HUES6 (cell line): ENCODE measurements around the gene YTHDF1.
"Not testable (repeated sequence)": the region's sequence is repeated elsewhere in the genome, so short reads cannot be mapped to it uniquely, and the experiment has no call there.

Experiments
- H3K27ac ChIP-seq: 2 replicates; pipeline ENCODE4 v1.7.0; 2013; ENCODE audit warnings: low read depth, mild to moderate bottlenecking, low read length, inconsistent platforms
- H3K27me3 ChIP-seq: 2 replicates; pipeline ENCODE4 v1.6.1; 2013; ENCODE audit warnings: low read length; ENCODE audit not compliant: control insufficient read depth, insufficient read depth
- H3K36me3 ChIP-seq: 2 replicates; pipeline ENCODE4 v1.6.1; 2013; ENCODE audit warnings: low read length; ENCODE audit not compliant: control insufficient read depth, insufficient read depth
- H3K4me1 ChIP-seq: 2 replicates; pipeline ENCODE4 v1.6.1; 2013; ENCODE audit warnings: low read length; ENCODE audit not compliant: control insufficient read depth, insufficient read depth
- H3K4me3 ChIP-seq: 2 replicates; pipeline ENCODE4 v1.5.1; 2013; ENCODE audit warnings: low read depth, low read length
- H3K9ac ChIP-seq: one replicate; pipeline ENCODE4 v1.6.1; 2013; ENCODE audit warnings: mild to moderate bottlenecking, low read length
- H3K9me3 ChIP-seq: 2 replicates; pipeline ENCODE4 v1.6.1; 2013; ENCODE audit warnings: low read depth, low read length; ENCODE audit not compliant: control insufficient read depth, insufficient read depth

YTHDF1 gene

DNA sequence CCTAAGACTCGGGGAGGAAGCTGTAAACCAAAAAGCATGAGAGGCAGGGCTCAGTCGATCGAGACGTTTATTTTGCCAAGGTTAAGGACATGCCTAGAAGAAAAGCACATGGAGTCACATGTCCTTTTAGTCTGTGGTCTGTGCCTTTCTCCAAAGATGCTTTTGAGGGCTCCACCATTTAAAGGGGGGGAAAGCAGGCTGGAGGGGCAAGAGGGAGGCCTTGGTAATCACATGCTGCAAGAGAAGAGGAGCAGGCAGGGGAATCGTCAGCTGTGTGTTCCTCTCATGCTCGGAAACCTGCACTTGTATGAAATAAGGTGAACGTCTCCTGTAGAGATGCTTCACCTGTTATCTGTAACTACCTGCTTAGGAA, 9.1 kb upstream of the YTHDF1 start:
- Histone ChIP-seq H3K27me3 (peaks cover 10% of the 10 kb centered on the region; the same call in 1 of the 2 replicates), H3K9ac (no peak overlapping the region), H3K4me3 (no peak overlapping the region), H3K36me3 (no peaks in the 10 kb centered on the region), H3K4me1 (peaks cover 30% of the 10 kb centered on the region), H3K9me3 (no peaks in the 10 kb centered on the region), H3K27ac (no peak overlapping the region)

DNA sequence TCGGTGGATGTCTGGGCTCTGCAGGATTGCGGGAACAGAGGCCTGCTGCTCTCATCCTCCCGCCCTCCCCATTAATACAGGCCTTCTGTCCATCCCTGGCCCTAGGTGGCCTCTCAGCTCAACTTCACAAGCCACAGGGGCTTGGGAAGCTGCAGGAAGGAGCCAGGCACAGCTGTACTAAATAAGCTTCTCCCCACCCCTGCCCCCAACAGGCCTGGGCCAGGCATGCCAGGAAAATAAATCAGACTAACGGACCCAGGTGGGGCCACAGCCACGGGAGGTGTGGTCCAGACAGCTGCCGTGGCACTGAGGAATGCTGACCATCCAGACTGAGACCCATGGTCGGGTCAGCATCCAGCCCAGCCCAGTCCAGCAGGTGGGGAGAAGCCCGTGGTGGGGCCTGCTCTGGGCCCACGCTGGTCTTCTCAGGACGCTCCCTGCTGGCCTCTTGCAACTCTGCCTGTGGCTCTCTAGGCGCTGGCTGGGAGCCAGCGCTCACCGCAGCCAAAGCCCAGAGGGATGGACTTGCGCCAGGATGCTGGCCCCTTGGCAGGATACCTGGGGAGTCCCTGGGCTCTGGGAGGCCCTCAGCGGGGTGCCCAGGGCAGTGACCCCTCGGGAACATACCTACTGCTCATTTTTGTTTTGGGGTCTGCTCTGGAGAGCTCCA, 8.6 kb upstream of the YTHDF1 start:
- no peak overlapping the region for H3K27ac ChIP-seq
- H3K9ac ChIP-seq, result no peak overlapping the region
- H3K4me3 ChIP-seq, result no peak overlapping the region
- H3K9me3 ChIP-seq, result no peaks in the 10 kb centered on the region
- H3K4me1 ChIP-seq, result peaks cover 27% of the 10 kb centered on the region
- no peaks in the 10 kb centered on the region for H3K36me3 ChIP-seq
- peaks cover 10% of the 10 kb centered on the region; the same call in 1 of the 2 replicates for H3K27me3 ChIP-seq

DNA sequence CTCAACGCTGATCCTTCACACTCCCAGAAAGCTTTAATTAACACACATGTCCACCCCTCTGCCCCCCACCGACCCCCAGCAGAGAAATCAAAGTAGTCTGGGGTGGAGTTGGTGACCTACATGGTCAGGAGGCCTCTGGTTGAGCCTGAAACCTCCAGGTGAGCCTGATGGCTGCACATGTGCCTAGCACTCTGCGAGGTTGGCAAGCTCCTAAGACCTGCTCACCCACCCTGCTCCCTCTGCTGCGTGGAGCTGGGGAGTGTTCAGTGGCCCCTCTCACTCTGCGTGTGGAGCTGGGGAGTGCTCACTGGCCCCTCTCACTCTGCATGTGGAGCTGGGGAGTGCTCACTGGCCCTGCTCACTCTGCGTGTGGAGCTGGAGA, 7.9 kb upstream of the YTHDF1 start:
- Histone ChIP-seq H3K4me3 (no peak overlapping the region), H3K27me3 (peaks cover 10% of the 10 kb centered on the region; the same call in 1 of the 2 replicates), H3K27ac (no peak overlapping the region), H3K36me3 (no peaks in the 10 kb centered on the region), H3K9ac (no peak overlapping the region), H3K9me3 (no peaks in the 10 kb centered on the region), H3K4me1 (peaks cover 19% of the 10 kb centered on the region)

DNA sequence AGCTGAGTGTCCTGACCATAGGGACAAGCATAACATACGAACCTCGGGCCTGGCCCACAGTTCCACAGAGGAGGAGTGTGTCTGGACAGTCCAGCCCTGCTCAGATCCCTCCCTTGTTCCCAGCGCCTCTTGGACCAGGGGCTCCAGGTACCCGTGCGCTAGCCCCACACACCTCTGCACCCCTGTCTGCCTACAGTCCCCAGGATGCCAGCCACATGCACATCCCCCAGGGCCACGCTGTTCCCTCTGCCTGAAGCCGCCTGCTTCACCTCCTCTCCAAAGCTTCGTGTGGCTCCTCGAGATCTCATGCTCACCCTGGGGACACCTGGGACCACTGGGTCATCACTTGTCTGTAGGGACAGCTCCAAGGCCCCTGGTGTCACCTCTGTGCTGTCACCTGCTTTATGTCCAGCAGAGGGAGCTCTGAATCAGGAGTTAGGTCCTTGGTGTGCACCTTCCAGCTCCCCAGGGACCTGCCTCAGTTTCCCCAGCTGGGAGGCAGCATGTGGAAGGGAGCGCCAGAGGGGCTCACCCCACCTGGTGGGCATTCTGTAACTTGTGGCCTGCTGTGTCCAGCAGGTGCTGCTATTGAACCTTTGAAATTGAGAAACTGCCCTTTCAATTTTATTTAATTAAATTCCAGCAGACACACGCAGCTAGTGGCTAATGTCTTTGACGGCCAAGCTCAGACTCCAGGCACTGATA, 7.3 kb upstream of the YTHDF1 start:
- Histone ChIP-seq H3K4me1 (peaks cover 14% of the 10 kb centered on the region), H3K9me3 (no peaks in the 10 kb centered on the region), H3K27ac (no peak overlapping the region), H3K36me3 (no peaks in the 10 kb centered on the region), H3K9ac (no peak overlapping the region), H3K4me3 (no peak overlapping the region), H3K27me3 (peaks cover 10% of the 10 kb centered on the region; the same call in 1 of the 2 replicates)

DNA sequence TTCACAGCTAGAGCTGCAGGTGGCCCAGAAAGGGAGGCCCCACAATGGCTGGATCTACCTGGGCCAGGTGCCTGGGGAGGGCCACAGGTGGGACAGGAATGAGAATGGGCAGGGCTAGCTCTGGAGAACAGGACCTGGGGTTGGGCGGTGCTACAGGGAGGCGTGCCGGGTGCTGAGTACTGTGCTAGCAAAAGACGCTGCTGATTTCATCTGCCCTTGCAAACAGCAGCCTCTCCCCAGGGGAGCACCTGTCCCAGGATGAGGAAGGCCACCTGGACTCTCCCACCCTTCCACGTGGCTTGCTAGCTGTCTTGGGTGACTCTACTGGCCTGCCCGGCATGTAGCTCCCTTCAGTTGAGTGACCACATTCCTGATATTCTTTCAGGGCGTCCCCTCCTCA, 6.6 kb upstream of the YTHDF1 start:
- no peak overlapping the region for H3K27ac ChIP-seq
- no peaks in the 10 kb centered on the region for H3K9me3 ChIP-seq
- no peak overlapping the region for H3K9ac ChIP-seq
- H3K36me3 ChIP-seq, result no peaks in the 10 kb centered on the region
- H3K4me1 ChIP-seq, result peaks cover 13% of the 10 kb centered on the region
- H3K4me3 ChIP-seq, result no peak overlapping the region
- peaks cover 10% of the 10 kb centered on the region; the same call in 1 of the 2 replicates for H3K27me3 ChIP-seq

DNA sequence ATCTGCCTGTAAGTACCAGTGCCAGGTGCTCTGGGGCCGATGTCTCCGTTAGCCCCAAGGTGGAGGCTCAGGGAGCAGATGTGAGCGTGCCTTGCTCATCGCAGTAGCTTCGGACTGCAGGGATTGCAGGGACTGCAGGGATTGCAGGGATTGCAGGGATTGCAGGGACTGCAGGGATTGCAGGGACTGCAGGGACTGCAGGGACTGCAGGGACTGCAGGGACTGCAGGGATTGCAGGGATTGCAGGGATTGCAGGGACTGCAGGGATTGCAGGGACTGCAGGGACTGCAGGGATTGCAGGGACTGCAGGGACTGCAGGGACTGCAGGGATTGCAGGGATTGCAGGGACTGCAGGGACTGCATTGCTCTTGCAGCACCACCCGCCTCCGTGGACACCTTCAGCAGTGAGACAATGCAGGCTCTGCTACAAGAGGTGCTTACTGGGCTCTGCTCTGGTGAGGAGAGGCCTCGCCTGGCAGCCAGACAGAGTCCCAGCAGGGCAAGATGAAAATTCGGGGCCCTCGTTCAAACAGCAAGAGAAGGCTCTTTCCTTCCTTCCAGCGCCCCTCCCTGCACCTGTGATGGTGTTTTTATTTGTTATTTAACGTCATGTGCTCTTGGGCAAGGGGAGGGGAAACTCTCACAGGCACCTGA, 5.6 kb upstream of the YTHDF1 start:
- H3K4me1 ChIP-seq, result peaks cover 17% of the 10 kb centered on the region
- not testable (repeated sequence) for H3K9ac ChIP-seq, H3K9me3 ChIP-seq, H3K36me3 ChIP-seq, H3K27me3 ChIP-seq, H3K27ac ChIP-seq, H3K4me3 ChIP-seq

DNA sequence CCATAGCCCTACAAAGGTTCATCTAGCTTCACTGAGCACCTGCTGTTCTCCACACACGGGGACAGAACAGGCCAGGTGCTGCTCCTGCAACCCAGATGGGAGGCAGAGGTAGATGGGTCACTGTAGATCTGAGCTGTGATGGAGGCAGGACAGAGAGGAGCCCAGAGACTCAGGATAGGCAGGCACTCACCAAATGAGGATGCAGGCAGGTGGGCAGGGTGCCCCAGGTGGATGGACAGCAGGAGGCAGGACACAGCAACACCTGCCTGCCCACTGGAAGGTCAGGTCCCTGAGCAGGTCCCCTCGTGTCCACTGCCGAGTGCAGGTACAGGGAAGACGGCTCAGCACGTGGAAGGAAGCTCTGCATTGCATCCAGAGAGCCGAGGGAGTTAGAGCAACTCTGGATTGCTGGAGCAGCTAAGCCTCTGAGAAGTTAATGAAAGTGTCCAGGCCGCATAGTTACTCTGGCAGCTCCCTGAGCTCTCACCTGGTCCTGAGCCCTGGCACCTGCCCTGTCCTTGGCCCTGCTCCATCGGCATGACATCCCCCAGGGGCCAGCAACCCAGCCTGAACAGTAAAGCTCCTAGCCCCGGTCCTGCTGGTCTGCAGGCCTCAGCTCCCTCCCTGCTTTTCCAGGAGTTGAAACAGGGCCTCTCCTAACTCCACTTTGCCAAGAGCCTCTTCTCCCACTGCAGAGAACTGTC, 4.9 kb upstream of the YTHDF1 start:
- no peaks in the 10 kb centered on the region for H3K36me3 ChIP-seq

DNA sequence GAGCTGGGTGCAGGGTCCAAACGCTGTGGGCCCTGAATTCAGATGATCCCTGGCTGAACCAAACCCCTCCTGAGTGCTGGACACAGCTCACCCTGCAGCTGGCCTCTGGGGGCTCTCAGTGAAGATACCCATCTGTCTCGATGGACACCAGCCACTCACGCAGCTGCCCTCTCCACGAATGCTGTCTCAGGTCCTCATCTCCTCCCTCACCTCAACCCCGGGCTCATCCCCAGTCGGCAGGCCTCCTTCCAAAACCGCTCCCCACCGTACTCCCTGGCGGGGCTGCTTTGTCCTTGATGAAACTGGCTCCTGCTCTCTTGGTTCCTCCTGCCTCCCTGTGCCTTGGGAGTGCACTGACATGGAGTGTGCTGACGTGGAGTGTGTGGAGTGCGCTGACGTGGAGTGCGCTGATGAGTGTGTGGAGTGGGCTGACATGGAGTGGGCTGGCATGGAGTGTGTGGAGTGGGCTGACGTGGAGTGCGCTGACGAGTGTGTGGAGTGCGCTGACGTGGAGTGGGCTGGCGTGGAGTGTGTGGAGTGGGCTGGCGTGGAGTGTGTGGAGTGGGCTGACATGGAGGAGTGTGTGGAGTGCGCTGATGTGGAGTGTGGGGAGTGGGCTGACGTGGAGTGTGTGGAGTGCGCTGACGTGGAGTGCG, 4.1 kb upstream of the YTHDF1 start:
- peaks cover 15% of the 10 kb centered on the region for H3K4me1 ChIP-seq
- H3K27ac ChIP-seq, result no peak overlapping the region
- no peaks in the 10 kb centered on the region for H3K9me3 ChIP-seq
- H3K9ac ChIP-seq, result no peak overlapping the region
- no peak overlapping the region for H3K4me3 ChIP-seq
- peaks cover 10% of the 10 kb centered on the region; the same call in 1 of the 2 replicates for H3K27me3 ChIP-seq
- H3K36me3 ChIP-seq, result peaks cover 2% of the 10 kb centered on the region

More for the DNA sequence above, 4.9 kb upstream of the YTHDF1 start:
- Histone ChIP-seq H3K9ac (no peak overlapping the region), H3K4me3 (no peak overlapping the region), H3K27ac (no peak overlapping the region), H3K9me3 (no peaks in the 10 kb centered on the region), H3K4me1 (peaks cover 15% of the 10 kb centered on the region), H3K27me3 (peaks cover 10% of the 10 kb centered on the region; the same call in 1 of the 2 replicates)

DNA sequence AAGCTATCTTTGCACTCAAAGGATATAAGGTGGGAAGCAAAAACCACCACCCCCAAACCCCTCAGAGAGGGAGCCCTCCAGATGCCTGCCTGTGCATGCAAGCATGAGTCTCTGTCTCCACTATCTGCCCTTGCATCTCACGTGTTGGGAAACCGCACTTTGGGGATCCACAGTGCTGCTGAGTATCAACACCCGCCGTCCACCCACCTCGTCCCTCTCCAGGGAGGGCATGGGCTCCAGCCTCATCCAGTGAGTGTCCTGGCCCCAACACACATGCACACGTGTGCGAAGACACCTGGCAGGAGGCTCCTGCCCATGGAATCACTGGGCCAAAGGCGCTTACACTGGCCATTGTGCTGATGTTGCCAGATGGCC, 3.5 kb upstream of the YTHDF1 start:
- Histone ChIP-seq H3K9ac (no peak overlapping the region), H3K9me3 (no peaks in the 10 kb centered on the region), H3K27me3 (peaks cover 10% of the 10 kb centered on the region; the same call in 1 of the 2 replicates), H3K4me3 (no peak overlapping the region), H3K27ac (no peak overlapping the region), H3K36me3 (peaks cover 8% of the 10 kb centered on the region), H3K4me1 (peaks cover 14% of the 10 kb centered on the region)

DNA sequence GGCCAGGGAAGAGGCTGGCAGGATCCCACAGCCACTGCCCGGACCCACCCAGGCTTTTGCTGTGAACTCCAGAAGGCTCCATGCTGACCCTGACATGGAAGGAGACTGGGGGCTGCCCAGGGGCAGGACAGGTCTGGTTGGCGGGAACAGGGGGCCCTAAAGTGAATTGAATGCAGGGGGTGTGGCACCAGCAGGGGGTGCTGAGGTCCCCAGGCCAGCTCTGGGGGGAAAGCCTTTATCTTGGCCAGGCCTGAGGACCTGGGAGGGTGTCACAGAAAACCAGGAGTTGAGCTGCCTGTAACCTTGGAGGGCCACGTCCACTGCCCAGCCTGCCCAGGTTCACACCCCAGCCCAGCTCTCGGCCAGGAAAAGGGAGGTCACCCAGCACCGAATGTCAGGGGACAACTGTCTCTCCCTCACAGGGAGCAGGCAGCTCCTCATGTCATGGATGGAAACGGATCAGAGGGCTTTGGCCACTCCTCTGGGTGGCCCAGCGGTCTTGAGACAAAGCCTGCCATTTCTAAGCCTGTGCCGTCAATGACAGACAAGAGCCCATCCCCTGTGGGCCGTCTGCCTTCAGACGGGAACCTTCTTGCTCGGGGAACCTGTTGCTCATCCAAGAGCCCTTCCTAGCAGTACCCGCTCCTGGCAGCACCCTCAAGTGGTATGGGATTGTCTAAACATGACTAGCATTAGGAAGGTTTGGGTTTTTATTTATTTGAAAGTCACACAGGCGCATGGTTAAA, 2.9 kb upstream of the YTHDF1 start:
- Histone ChIP-seq H3K27me3 (peaks cover 10% of the 10 kb centered on the region; the same call in 1 of the 2 replicates), H3K9me3 (no peaks in the 10 kb centered on the region), H3K27ac (no peak overlapping the region), H3K9ac (no peak overlapping the region), H3K4me3 (no peak overlapping the region), H3K4me1 (peaks cover 10% of the 10 kb centered on the region; the same call in 1 of the 2 replicates), H3K36me3 (peaks cover 13% of the 10 kb centered on the region)
